PC-3 (cell line): Measurements from ENCODE around the gene PYROXD2. TPM values are rescaled to one million over a fixed set of nuclear protein-coding genes. Genes with fewer than 3 reads are reported as not detected.

Experiments
- ATAC-seq: fragments of 200-7000 bp; cut with Tn5 transposase; 2 replicates; pipeline ENCODE4 v1.9.1; 2020; ENCODE audit warnings: mild to moderate bottlenecking, moderate library complexity
- BruUV-seq: library from RNA; stranded (reverse); fragments of 400-500 nt; replicated peaks from 2 replicates; lab custom pipeline; 2021; lab: Mats Ljungman, UMichigan
- CTCF ChIA-PET: fragments of 300-600 bp; sonication (Branson Sonifier 250); formaldehyde crosslinking; loops from one replicate; lab custom pipeline; 2022; ENCODE audit warnings: antibody characterized with exemption; lab: Charles Lee
- POLR2A ChIA-PET: fragments of 300-600 bp; sonication (Branson Sonifier 250); formaldehyde crosslinking; loops from one replicate; lab custom pipeline; 2022; ENCODE audit warnings: antibody characterized with exemption; ENCODE audit not compliant: unreplicated experiment; lab: Charles Lee
- DNase-seq: peaks from one replicate; pipeline ENCODE4 v3.0.0-alpha.2; 2015
- H2AFZ ChIP-seq: fragments of 300-600 bp; sonication (generic); 2 replicates; pipeline ENCODE4 v1.6.0; 2016; ENCODE audit warnings: antibody characterized with exemption, low read length
- H3F3A ChIP-seq: fragments of 300-600 bp; sonication (generic); one replicate; pipeline ENCODE4 v1.6.0; 2017; ENCODE audit warnings: antibody characterized with exemption, low read length, control low read depth, mild to moderate bottlenecking; ENCODE audit not compliant: unreplicated experiment
- H3K27ac ChIP-seq: fragments of 300-600 bp; sonication (generic); 2 replicates; pipeline ENCODE4 v1.5.1; 2016; ENCODE audit warnings: mild to moderate bottlenecking, low read length
- H3K27me3 ChIP-seq: fragments of 300-600 bp; sonication (generic); 2 replicates; pipeline ENCODE4 v1.6.1; 2016; ENCODE audit warnings: low read length, mixed read lengths
- H3K36me3 ChIP-seq: fragments of 300-600 bp; sonication (generic); 2 replicates; pipeline ENCODE4 v1.6.1; 2016; ENCODE audit warnings: low read depth, mixed run types, low read length, mixed read lengths
- H3K4me1 ChIP-seq: fragments of 300-600 bp; sonication (generic); 2 replicates; pipeline ENCODE4 v1.5.1; 2016; ENCODE audit warnings: low read length; ENCODE audit not compliant: insufficient read depth
- H3K4me2 ChIP-seq: fragments of 300-600 bp; sonication (generic); 2 replicates; pipeline ENCODE4 v1.6.0; 2016; ENCODE audit warnings: low read length
- H3K4me3 ChIP-seq: fragments of 300-600 bp; sonication (generic); 2 replicates; pipeline ENCODE4 v1.5.1; 2016; ENCODE audit warnings: mild to moderate bottlenecking, low read length, mixed read lengths
- H3K79me2 ChIP-seq: fragments of 300-600 bp; sonication (generic); 2 replicates; pipeline ENCODE4 v1.6.1; 2017; ENCODE audit warnings: low read length, mixed read lengths
- H3K9ac ChIP-seq: fragments of 300-600 bp; sonication (generic); 2 replicates; pipeline ENCODE4 v1.6.0; 2016; ENCODE audit warnings: mild to moderate bottlenecking, low read length
- H3K9me2 ChIP-seq: fragments of 300-600 bp; sonication (generic); replicated peaks from 2 replicates; pipeline ENCODE4 v1.6.1; 2016; ENCODE audit warnings: mixed run types, low read length, mixed read lengths
- H3K9me3 ChIP-seq: fragments of 300-600 bp; sonication (generic); 2 replicates; pipeline ENCODE4 v1.6.1; 2016; ENCODE audit warnings: low read length, mixed read lengths
- H4K20me1 ChIP-seq: fragments of 300-600 bp; sonication (generic); 2 replicates; pipeline ENCODE4 v1.6.1; 2016; ENCODE audit warnings: low read length, mixed read lengths
- EZH2 ChIP-seq: fragments of 300-600 bp; sonication (generic); IDR thresholded peaks from one replicate; pipeline ENCODE4 v1.6.1; 2017; ENCODE audit warnings: antibody characterized with exemption, mild to moderate bottlenecking, low read length; ENCODE audit not compliant: unreplicated experiment
- EZH2phosphoT487 ChIP-seq: fragments of 300-600 bp; sonication (generic); IDR thresholded peaks from 2 replicates; pipeline ENCODE4 v1.6.1; 2018; ENCODE audit warnings: mild to moderate bottlenecking, antibody characterized with exemption, low read length, borderline replicate concordance
- intact Hi-C: fragments of 100-400 bp; cut with micrococcal nuclease; formaldehyde crosslinking; loops from 2 replicates; pipeline ENCODE4 v1.9.0; 2023
- microRNA-seq: library from miRNA; unstranded; fragments of <30 nt; microRNA quantifications from one replicate; pipeline ENCODE4 v1.1.0, GENCODE V29; 2020; ENCODE audit not compliant: unreplicated experiment
- total RNA-seq: library from RNA; depleted of rRNA; stranded (reverse); fragments of >200 nt; gene quantifications from 2 replicates; pipeline ENCODE4 v1.2.3, GENCODE V29; 2014; rRNA removed
- TF ChIP-seq, protein P1 (sequence below): fragments of 300-600 bp; sonication (generic); conservative IDR thresholded peaks from 2 replicates; pipeline ENCODE4 v1.5.1; 2017; ENCODE audit warnings: antibody characterized with exemption, low read depth, mild to moderate bottlenecking, low read length

The PYROXD2 gene
- total RNA-seq, 1 experiment from 2014 or later = 3.1 TPM

DNA sequence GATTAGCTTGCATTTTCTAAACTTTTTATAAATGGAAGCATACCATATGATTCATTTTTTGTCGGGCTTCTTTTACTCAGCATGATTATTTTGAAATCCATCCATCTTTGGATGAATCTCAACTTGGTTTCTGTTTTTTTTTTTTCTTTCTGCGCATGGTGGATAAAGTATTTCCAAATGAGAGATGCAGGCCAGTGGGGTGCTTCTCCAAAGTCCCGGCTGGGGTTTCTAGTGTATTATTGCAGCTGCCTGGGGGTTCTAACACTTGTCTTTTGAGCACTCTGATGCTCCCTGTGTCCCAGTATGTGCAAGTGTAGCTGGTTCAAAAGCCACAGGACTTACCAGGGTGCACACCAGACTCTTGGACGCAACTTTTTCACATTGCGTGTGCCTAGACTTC lies 76.1 kb downstream of the PYROXD2 start:
- TF ChIP-seq EZH2phosphoT487 (no peak), EZH2 (no peak)
- TF ChIP-seq, protein P1, sequence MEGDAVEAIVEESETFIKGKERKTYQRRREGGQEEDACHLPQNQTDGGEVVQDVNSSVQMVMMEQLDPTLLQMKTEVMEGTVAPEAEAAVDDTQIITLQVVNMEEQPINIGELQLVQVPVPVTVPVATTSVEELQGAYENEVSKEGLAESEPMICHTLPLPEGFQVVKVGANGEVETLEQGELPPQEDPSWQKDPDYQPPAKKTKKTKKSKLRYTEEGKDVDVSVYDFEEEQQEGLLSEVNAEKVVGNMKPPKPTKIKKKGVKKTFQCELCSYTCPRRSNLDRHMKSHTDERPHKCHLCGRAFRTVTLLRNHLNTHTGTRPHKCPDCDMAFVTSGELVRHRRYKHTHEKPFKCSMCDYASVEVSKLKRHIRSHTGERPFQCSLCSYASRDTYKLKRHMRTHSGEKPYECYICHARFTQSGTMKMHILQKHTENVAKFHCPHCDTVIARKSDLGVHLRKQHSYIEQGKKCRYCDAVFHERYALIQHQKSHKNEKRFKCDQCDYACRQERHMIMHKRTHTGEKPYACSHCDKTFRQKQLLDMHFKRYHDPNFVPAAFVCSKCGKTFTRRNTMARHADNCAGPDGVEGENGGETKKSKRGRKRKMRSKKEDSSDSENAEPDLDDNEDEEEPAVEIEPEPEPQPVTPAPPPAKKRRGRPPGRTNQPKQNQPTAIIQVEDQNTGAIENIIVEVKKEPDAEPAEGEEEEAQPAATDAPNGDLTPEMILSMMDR = no peak
- H3K27me3 ChIP-seq = no peaks in the 10 kb centered on the region
- intact Hi-C loops = no loop called here
- no peaks in the 10 kb centered on the region for H3K9me2 ChIP-seq
- no peaks in the 10 kb centered on the region for H3F3A ChIP-seq
- H2AFZ ChIP-seq = no peak overlapping the region
- ATAC-seq = no peak
- no peaks in the 10 kb centered on the region for H3K79me2 ChIP-seq
- DNase-seq = no peak
- H3K9ac ChIP-seq = no peak overlapping the region
- ChIA-PET CTCF (interaction anchor here (0.7 kb wide), 1 partner anchor 14 kb away, joined by 4 read pairs; no protein-coding TSS in a partner anchor), POLR2A (no interaction called here)
- H3K36me3 ChIP-seq = no peaks in the 10 kb centered on the region
- no peak overlapping the region for H3K4me3 ChIP-seq
- no TSS peak for BruUV-seq
- H3K4me1 ChIP-seq = peaks cover 10% of the 10 kb centered on the region
- H3K4me2 ChIP-seq = no peak overlapping the region
- H4K20me1 ChIP-seq = no peaks in the 10 kb centered on the region
- H3K9me3 ChIP-seq = no peaks in the 10 kb centered on the region
- H3K27ac ChIP-seq = no peak overlapping the region

- TF ChIP-seq EZH2 (no peak), EZH2phosphoT487 (no peak)
- TF ChIP-seq, protein P1 = peak; percentile 29; the same call in 1 of the 2 replicates
- peak; percentile 53 for ATAC-seq
- Histone ChIP-seq H3K27me3 (no peaks in the 10 kb centered on the region), H3K27ac (no peak overlapping the region), H3K36me3 (no peaks in the 10 kb centered on the region), H3F3A (no peaks in the 10 kb centered on the region), H3K9me3 (no peaks in the 10 kb centered on the region), H3K79me2 (no peaks in the 10 kb centered on the region), H3K4me1 (peaks cover 16% of the 10 kb centered on the region), H3K9ac (no peak overlapping the region), H2AFZ (no peak overlapping the region), H3K9me2 (no peaks in the 10 kb centered on the region), H4K20me1 (no peaks in the 10 kb centered on the region), H3K4me2 (no peak overlapping the region), H3K4me3 (no peak overlapping the region)
- peak; percentile 25 for DNase-seq
- no TSS peak for BruUV-seq
- intact Hi-C loops = no loop called here
- ChIA-PET POLR2A (no interaction called here), CTCF (interaction anchor here (0.7 kb wide), 1 partner anchor 13 kb away, joined by 4 read pairs; no protein-coding TSS in a partner anchor)
Measured at GRCh38 chr10:98338318-98338717, 76.7 kb downstream of the PYROXD2 start.

- H3K79me2 ChIP-seq = no peaks in the 10 kb centered on the region
- H4K20me1 ChIP-seq = no peaks in the 10 kb centered on the region
- H3K4me1 ChIP-seq = peaks cover 22% of the 10 kb centered on the region
- intact Hi-C loops = no loop called here
- no peaks in the 10 kb centered on the region for H3K9me2 ChIP-seq
- ChIA-PET POLR2A (no interaction called here), CTCF (no interaction called here)
- no peak for TF ChIP-seq EZH2phosphoT487
- TF ChIP-seq, protein P1 = no peak
- TF ChIP-seq EZH2 = no peak
- no peaks in the 10 kb centered on the region for H3K27me3 ChIP-seq
- H3K4me2 ChIP-seq = no peak overlapping the region
- H3K9me3 ChIP-seq = no peaks in the 10 kb centered on the region
- no peaks in the 10 kb centered on the region for H3F3A ChIP-seq
- ATAC-seq (no peak), DNase-seq (no peak)
- H3K4me3 ChIP-seq = no peak overlapping the region
- no TSS peak for BruUV-seq
- H3K9ac ChIP-seq = no peak overlapping the region
- H2AFZ ChIP-seq = no peak overlapping the region
- no peak overlapping the region for H3K27ac ChIP-seq
- H3K36me3 ChIP-seq = no peaks in the 10 kb centered on the region
Measured at GRCh38 chr10:98337484-98337883, 77.5 kb downstream of the PYROXD2 start.

Small RNAs within 50 kb of the gene (microRNA-seq; reads per million reads assigned to microRNA genes)
- gene MIR1287 (145 reads per million, percentile 66 among the genes with 10 or more reads in this experiment), gene MIR4685 (0.75 reads per million)

Other genes with a start within 250 kb of the PYROXD2 start
- 7.8 and 8.2 TPM in 2 replicates for gene LOXL4, start 147.0 kb downstream of the PYROXD2 start, total RNA-seq
- gene HPS1, start 31.8 kb upstream of the PYROXD2 start, total RNA-seq = 19.1 and 20.6 TPM in 2 replicates